Measurements from ENCODE around the gene ZNF391.

DNA sequence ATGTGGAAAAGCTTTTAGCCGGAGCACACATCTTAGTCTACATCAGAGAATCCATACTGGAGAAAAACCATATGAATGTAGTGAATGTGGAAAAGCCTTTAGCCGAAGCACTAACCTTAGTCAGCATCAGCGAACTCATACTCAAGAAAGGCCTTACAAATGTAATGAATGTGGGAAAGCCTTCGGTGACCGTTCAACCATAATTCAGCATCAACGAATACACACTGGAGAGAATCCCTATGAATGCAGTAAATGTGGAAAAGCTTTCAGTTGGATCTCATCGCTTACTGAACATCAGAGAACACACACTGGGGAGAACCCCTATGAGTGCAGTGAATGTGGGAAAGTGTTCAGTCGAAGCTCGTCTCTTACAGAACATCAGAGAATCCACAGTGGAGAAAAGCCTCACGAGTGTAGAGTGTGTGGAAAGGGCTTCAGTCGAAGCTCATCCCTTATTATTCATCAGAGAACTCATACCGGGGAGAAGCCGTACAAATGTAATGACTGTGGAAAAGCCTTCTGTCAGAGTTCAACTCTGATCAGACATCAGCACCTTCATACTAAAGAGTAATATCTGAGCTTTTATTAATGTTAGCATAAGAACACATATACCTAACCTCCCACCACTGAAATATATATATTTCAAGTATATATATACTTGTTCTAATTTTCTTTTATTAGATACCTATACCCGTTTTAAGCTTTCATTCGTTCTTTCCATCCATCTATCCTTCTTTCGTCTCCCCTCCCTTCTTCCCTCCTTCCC lies 12.5 kb downstream of the ZNF391 start:
- TF ChIP-seq, protein P1, sequence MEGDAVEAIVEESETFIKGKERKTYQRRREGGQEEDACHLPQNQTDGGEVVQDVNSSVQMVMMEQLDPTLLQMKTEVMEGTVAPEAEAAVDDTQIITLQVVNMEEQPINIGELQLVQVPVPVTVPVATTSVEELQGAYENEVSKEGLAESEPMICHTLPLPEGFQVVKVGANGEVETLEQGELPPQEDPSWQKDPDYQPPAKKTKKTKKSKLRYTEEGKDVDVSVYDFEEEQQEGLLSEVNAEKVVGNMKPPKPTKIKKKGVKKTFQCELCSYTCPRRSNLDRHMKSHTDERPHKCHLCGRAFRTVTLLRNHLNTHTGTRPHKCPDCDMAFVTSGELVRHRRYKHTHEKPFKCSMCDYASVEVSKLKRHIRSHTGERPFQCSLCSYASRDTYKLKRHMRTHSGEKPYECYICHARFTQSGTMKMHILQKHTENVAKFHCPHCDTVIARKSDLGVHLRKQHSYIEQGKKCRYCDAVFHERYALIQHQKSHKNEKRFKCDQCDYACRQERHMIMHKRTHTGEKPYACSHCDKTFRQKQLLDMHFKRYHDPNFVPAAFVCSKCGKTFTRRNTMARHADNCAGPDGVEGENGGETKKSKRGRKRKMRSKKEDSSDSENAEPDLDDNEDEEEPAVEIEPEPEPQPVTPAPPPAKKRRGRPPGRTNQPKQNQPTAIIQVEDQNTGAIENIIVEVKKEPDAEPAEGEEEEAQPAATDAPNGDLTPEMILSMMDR (IDR thresholded peaks at IDR 0.05 in 8 of 11, conservative IDR thresholded peaks at IDR 0.05 in 3 of 11): no peak
- TF ChIP-seq POLR2A (IDR thresholded peaks at IDR 0.05): no peak
